ENCODE measurements around the gene GNPAT. TPM values are rescaled to one million over a fixed set of nuclear protein-coding genes. Genes with fewer than 3 reads are reported as not detected.

Gene GNPAT
- total and polyA plus RNA-seq, 2 of the 4 experiments (the other 2 are of a cell fraction) = 17.2 to 36.0 TPM

GRCh38 chr1:231201979-231202633 is 38.9 kb upstream of the GNPAT start:
- Histone ChIP-seq H3K56ac (ENCODE audit: extremely low read depth, insufficient read depth, low read length) (no peak overlapping the region), H3K23ac (ENCODE audit: low read depth, low read length) (no peak overlapping the region), H4K20me1 (ENCODE audit: insufficient read depth, low read length) (no peaks in the 10 kb centered on the region), H2BK5ac (ENCODE audit: low read depth, low read length, poor library complexity, severe bottlenecking) (no peak overlapping the region), H3K9me3 (ENCODE audit: control insufficient read depth, insufficient read depth, low read length) (no peaks in the 10 kb centered on the region), H4K91ac (ENCODE audit: insufficient read depth, low read depth, low read length) (no peak overlapping the region), H3K4me3 (ENCODE audit: insufficient read depth, low read depth, low read length) (no peak overlapping the region), H2BK20ac (ENCODE audit: low read depth, low read length) (no peak overlapping the region), H3K9me1 (ENCODE audit: insufficient read depth, low read length) (no peaks in the 10 kb centered on the region), H4K8ac (ENCODE audit: low read depth in 2 of 2, low read length in 2 of 2) (no peak overlapping the region), H2AK5ac (ENCODE audit: low read depth, low read length) (no peak overlapping the region), H3K4me1 (ENCODE audit: control insufficient read depth, insufficient read depth, low read length) (no peaks in the 10 kb centered on the region), H2BK120ac (ENCODE audit: low read depth, low read length) (no peak overlapping the region), H3K4ac (ENCODE audit: low read depth, low read length) (no peak overlapping the region), H3K79me1 (ENCODE audit: low read depth in 1 of 2, low read length in 2 of 2) (no peaks in the 10 kb centered on the region), H3K27me3 (ENCODE audit: control insufficient read depth, insufficient read depth, low read length) (peaks cover 42% of the 10 kb centered on the region), H3K4me2 (ENCODE audit: low read depth, low read length) (no peak overlapping the region), H3K14ac (replicated peaks; ENCODE audit: low read depth, low read length) (no peak overlapping the region), H2AFZ (replicated peaks; ENCODE audit: low read length, poor library complexity) (no peak overlapping the region), H3K27ac (ENCODE audit: insufficient read depth, low read length) (no peak overlapping the region), H2AK9ac (replicated peaks; ENCODE audit: low read depth, low read length, poor library complexity) (no peak overlapping the region), H3K36me3 (ENCODE audit: control insufficient read depth, insufficient read depth, low read length) (no peaks in the 10 kb centered on the region), H3K9ac (ENCODE audit: low read depth, low read length) (no peak overlapping the region), H4K5ac (ENCODE audit: low read depth, low read length) (no peak overlapping the region), H3K18ac (ENCODE audit: low read depth, low read length) (no peak overlapping the region), H2BK15ac (ENCODE audit: low read depth, low read length) (no peak overlapping the region)
- WGBS, 2 experiments (ENCODE audit: extremely low coverage in 2 of 2, insufficient read length in 1 of 2) = 92 to 100% methylated on average over 1 to 2 of the region's 5 CpGs
- CTCF ChIA-PET = no interaction called here
- no peak for ATAC-seq (ENCODE audit: low read depth)
- POLR2A ChIA-PET (ENCODE audit: unreplicated experiment) = no interaction called here
- DNase-seq = no peak
- dilution Hi-C loops (cut with HindIII; ENCODE audit: low sequenced_read_pairs, unreplicated experiment) (no loop called here), intact Hi-C loops (cut with micrococcal nuclease) (loop anchor here (5.0 kb wide), 1 partner anchor 155 kb away; no protein-coding TSS in a partner anchor), in situ Hi-C loops (cut with MboI; ENCODE audit: low sequenced_read_pairs) (no loop called here)
- no peak for TF ChIP-seq RCOR1 (IDR thresholded peaks at IDR 0.05; ENCODE audit: insufficient replicate concordance, low read length)
- no peak for TF ChIP-seq USF2 (IDR thresholded peaks at IDR 0.05; ENCODE audit: low read depth, low read length)
- no peak for TF ChIP-seq FOS (IDR thresholded peaks at IDR 0.05; ENCODE audit: low read depth, low read length)
- TF ChIP-seq MAZ (IDR thresholded peaks at IDR 0.05; ENCODE audit: borderline replicate concordance, low read depth, low read length) = no peak
- no peak for TF ChIP-seq CHD1 (IDR thresholded peaks at IDR 0.05; ENCODE audit: low read depth, low read length)
- no peak for TF ChIP-seq CTCF (conservative IDR thresholded peaks at IDR 0.05; ENCODE audit: low read depth, low read length)
- no peak for TF ChIP-seq NFE2L2 (IDR thresholded peaks at IDR 0.05; ENCODE audit: low read depth, low read length)
- TF ChIP-seq SMC3 (IDR thresholded peaks at IDR 0.05; ENCODE audit: low read depth, low read length) = no peak
- no peak for TF ChIP-seq RAD21 (IDR thresholded peaks at IDR 0.05; ENCODE audit: low read length)
- TF ChIP-seq MXI1 (IDR thresholded peaks at IDR 0.05; ENCODE audit: borderline replicate concordance, low read depth, low read length) = no peak
- no peak for TF ChIP-seq CEBPB (IDR thresholded peaks at IDR 0.05; ENCODE audit: low read depth, low read length)
- no peak for TF ChIP-seq RFX5 (IDR thresholded peaks at IDR 0.05; ENCODE audit: low read depth, low read length)
- no peak for TF ChIP-seq ELK1 (IDR thresholded peaks at IDR 0.05; ENCODE audit: borderline replicate concordance, low read depth, low read length)
- TF ChIP-seq POLR2A (IDR thresholded peaks at IDR 0.05; ENCODE audit: low read depth, low read length) = no peak
- TF ChIP-seq BHLHE40 (IDR thresholded peaks at IDR 0.05; ENCODE audit: low read depth, low read length) = no peak
- no TSS peak for BruUV-seq (replicated peaks)
